Breast epithelium (tissue), 3 donors: ENCODE results near the gene FEN1.

Source experiments
- POLR2A ChIP-seq: fragments of 450-650 bp; IDR thresholded peaks from one replicate; pipeline ENCODE4 v1.6.1; 2016; ENCODE audit warnings: antibody characterized with exemption, mild to moderate bottlenecking, moderate library complexity
- POLR2AphosphoS5 ChIP-seq, 3 donors: sonication (generic); formaldehyde crosslinking; IDR thresholded peaks; one replicate each; pipeline ENCODE4 v1.6.1; 2017; ENCODE audit warnings: antibody characterized with exemption in 3 of 3
- TF ChIP-seq, protein P1 (sequence below), 3 donors: fragments of 450-650 bp; IDR thresholded peaks; one replicate each; pipeline ENCODE4 v1.5.1; 2016 to 2017; ENCODE audit warnings: antibody characterized with exemption in 3 of 3, mild to moderate bottlenecking in 3 of 3, moderate library complexity in 3 of 3

DNA sequence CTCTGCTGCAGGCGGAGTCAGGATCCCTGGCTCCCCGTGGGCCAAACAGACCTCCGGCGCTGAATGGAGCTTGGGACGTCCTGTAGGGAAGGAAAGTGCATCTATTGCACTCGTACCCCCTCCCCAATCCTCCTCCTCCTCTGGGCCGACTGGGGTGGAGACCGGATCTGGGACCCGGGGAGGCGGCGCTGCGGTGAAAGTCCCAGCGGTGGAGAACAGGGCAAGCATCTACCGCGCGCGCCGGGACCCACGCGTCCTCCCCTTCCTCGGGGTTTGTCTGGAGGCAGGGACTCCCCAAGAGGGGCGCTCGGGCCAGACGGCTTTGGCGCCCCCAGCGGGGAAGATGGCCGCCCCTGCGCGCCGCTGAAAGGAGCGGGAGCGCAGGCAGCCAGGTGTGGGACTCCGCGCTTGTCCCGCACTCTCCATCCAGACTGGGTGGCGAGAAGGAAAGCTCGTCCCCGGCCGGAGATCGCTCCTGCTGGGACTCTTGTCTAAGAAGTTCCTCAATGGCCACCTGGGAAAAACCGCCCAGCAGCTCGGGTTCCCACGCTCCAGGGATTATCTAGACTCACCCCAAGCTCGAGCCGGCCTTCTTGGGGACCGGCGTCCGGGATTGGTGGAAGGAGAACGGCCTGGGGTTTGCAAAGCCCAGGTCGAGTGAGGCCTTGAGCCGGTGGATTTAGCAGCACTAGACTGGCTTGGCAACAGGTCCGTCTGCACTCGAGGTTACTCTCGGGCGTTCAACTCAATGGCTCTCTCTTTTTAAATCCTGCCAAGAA is 36.1 kb downstream of the FEN1 start:
- TF ChIP-seq, protein P1, sequence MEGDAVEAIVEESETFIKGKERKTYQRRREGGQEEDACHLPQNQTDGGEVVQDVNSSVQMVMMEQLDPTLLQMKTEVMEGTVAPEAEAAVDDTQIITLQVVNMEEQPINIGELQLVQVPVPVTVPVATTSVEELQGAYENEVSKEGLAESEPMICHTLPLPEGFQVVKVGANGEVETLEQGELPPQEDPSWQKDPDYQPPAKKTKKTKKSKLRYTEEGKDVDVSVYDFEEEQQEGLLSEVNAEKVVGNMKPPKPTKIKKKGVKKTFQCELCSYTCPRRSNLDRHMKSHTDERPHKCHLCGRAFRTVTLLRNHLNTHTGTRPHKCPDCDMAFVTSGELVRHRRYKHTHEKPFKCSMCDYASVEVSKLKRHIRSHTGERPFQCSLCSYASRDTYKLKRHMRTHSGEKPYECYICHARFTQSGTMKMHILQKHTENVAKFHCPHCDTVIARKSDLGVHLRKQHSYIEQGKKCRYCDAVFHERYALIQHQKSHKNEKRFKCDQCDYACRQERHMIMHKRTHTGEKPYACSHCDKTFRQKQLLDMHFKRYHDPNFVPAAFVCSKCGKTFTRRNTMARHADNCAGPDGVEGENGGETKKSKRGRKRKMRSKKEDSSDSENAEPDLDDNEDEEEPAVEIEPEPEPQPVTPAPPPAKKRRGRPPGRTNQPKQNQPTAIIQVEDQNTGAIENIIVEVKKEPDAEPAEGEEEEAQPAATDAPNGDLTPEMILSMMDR (IDR thresholded peaks at IDR 0.05) = no peak
- TF ChIP-seq POLR2AphosphoS5 (IDR thresholded peaks at IDR 0.05) (no peak), POLR2A (no peak)
